Caco-2 (cell line): ENCODE results near the gene ATXN7. TPM values are rescaled to one million over a fixed set of nuclear protein-coding genes. Genes with fewer than 3 reads are reported as not detected.

ENCODE experiments used
- BruUV-seq: library from RNA; stranded (reverse); fragments of 400-500 nt; replicated peaks from 2 replicates; lab custom pipeline; 2021; lab: Mats Ljungman, UMichigan
- CTCF ChIA-PET: fragments of 300-600 bp; sonication (Branson Sonifier 250); formaldehyde crosslinking; loops from one replicate; lab custom pipeline; 2022; ENCODE audit warnings: antibody characterized with exemption; lab: Charles Lee
- POLR2A ChIA-PET: fragments of 300-600 bp; sonication (Branson Sonifier 250); formaldehyde crosslinking; loops from one replicate; lab custom pipeline; 2022; ENCODE audit warnings: antibody characterized with exemption; lab: Charles Lee
- DNase-seq, 2 experiments: peaks; one replicate each; pipeline versions ENCODE4 v3.0.0 to v3.0.0-alpha.2; 2020 to 2022
- H3K27me3 ChIP-seq: replicated peaks from 2 replicates; pipeline ENCODE4 v1.6.0; 2011; ENCODE audit warnings: low read length; ENCODE audit not compliant: control insufficient read depth, insufficient read depth
- H3K36me3 ChIP-seq: 2 replicates; pipeline ENCODE4 v1.5.1; 2011; ENCODE audit warnings: low read length; ENCODE audit not compliant: control insufficient read depth, insufficient read depth
- H3K4me1 ChIP-seq: fragments of 250-450 bp; sonication (Bioruptor Pico); 2 replicates; pipeline ENCODE4 v1.5.1; 2020; ENCODE audit warnings: mild to moderate bottlenecking
- H3K4me3 ChIP-seq: 2 replicates; pipeline ENCODE4 v1.5.1; 2011; ENCODE audit warnings: low read depth, mild to moderate bottlenecking, control low read depth, low read length
- H3K9me3 ChIP-seq: fragments of 250-450 bp; sonication (Bioruptor Pico); 2 replicates; pipeline ENCODE4 v1.5.1; 2020; ENCODE audit warnings: mild to moderate bottlenecking, moderate library complexity
- H3K27ac Mint-ChIP-seq: one replicate; pipeline ENCODE4 v1.8.0; 2022; ENCODE audit warnings: mixed read lengths; ENCODE audit not compliant: unreplicated experiment
- H3K27me3 Mint-ChIP-seq: one replicate; pipeline ENCODE4 v1.8.0; 2022; ENCODE audit warnings: mixed read lengths; ENCODE audit not compliant: insufficient read depth, unreplicated experiment
- H3K36me3 Mint-ChIP-seq: one replicate; pipeline ENCODE4 v1.8.0; 2022; ENCODE audit warnings: mild to moderate bottlenecking, mixed read lengths; ENCODE audit not compliant: insufficient read depth, unreplicated experiment
- H3K4me1 Mint-ChIP-seq: one replicate; pipeline ENCODE4 v1.8.0; 2022; ENCODE audit warnings: low read depth, mixed read lengths; ENCODE audit not compliant: unreplicated experiment
- H3K4me3 Mint-ChIP-seq: one replicate; pipeline ENCODE4 v1.8.0; 2022; ENCODE audit warnings: mild to moderate bottlenecking, moderate library complexity, mixed read lengths; ENCODE audit not compliant: unreplicated experiment
- H3K9me3 Mint-ChIP-seq: one replicate; pipeline ENCODE4 v1.8.0; 2022; ENCODE audit warnings: mixed read lengths; ENCODE audit not compliant: unreplicated experiment
- intact Hi-C: fragments of 100-400 bp; cut with micrococcal nuclease; formaldehyde crosslinking; loops from one replicate; pipeline ENCODE4 v1.10.0; 2022; ENCODE audit not compliant: unreplicated experiment
- total RNA-seq: library from RNA; stranded (reverse); gene quantifications from 2 replicates; pipeline ENCODE4 v1.2.3, GENCODE V29; 2022
- TF ChIP-seq, protein P1 (sequence below), 2 experiments: fragments of 200-600 bp in 1 of 2; IDR thresholded peaks; 1 replicate in 1 of 2; 2 replicates in 1 of 2; pipeline versions ENCODE4 v1.5.1 to v1.8.0; 2011 to 2022; ENCODE audit warnings: antibody characterized with exemption in 1 of 2, control low read depth in 1 of 2, inconsistent platforms in 1 of 2, low read depth in 1 of 2, low read length in 1 of 2, mild to moderate bottlenecking in 1 of 2, moderate library complexity in 1 of 2; ENCODE audit not compliant: insufficient read depth in 1 of 2, severe bottlenecking in 1 of 2, unreplicated experiment in 1 of 2

Gene ATXN7
- total RNA-seq, 1 experiment from 2014 or later = 22.5 TPM

DNA sequence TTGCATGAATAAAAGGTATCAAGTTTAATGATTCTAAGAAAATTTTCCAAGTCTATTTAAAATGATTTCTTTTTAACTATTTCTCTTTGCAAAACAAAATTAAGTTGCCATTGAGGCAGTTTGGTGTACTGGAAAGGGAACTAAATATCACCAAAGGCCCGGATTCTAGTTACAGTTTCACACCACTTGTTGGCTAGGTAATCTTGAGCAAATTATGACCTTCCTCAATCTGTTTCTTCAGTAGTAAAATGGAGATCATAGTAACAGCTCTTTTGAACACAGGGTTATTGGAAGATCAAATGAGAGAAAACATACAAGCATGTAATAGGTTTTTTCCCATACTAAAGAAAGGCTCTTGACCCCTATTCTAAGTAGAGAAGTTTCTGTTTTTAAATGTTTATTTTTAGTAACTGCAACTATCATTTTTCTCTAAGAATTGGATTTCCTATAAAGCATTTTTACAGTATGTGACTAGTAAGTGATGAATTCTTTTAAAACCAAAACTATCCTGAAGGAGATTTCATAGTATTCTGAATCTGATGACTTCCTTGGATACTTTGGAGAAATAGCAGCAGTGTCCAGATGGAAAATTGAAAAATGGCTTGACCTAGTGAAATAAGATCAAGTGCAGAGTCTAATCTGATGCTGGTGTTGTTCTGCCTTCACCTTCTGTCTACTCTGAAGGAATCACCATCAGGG lies 32.8 kb downstream of the ATXN7 start:
- no peak overlapping the region for H3K27ac Mint-ChIP-seq
- CTCF ChIA-PET = no interaction called here
- no peak for DNase-seq
- H3K4me3 Mint-ChIP-seq = no peak overlapping the region
- no peaks in the 10 kb centered on the region for H3K4me1 Mint-ChIP-seq
- Histone ChIP-seq H3K4me1 (no peaks in the 10 kb centered on the region), H3K4me3 (no peak overlapping the region), H3K27me3 (no peaks in the 10 kb centered on the region), H3K9me3 (no peaks in the 10 kb centered on the region), H3K36me3 (no peaks in the 10 kb centered on the region; the same call in 1 of the 2 replicates)
- POLR2A ChIA-PET = no interaction called here
- no TSS peak for BruUV-seq
- H3K9me3 Mint-ChIP-seq = no peaks in the 10 kb centered on the region
- intact Hi-C loops = no loop called here
- H3K27me3 Mint-ChIP-seq = no peaks in the 10 kb centered on the region
- TF ChIP-seq, protein P1, sequence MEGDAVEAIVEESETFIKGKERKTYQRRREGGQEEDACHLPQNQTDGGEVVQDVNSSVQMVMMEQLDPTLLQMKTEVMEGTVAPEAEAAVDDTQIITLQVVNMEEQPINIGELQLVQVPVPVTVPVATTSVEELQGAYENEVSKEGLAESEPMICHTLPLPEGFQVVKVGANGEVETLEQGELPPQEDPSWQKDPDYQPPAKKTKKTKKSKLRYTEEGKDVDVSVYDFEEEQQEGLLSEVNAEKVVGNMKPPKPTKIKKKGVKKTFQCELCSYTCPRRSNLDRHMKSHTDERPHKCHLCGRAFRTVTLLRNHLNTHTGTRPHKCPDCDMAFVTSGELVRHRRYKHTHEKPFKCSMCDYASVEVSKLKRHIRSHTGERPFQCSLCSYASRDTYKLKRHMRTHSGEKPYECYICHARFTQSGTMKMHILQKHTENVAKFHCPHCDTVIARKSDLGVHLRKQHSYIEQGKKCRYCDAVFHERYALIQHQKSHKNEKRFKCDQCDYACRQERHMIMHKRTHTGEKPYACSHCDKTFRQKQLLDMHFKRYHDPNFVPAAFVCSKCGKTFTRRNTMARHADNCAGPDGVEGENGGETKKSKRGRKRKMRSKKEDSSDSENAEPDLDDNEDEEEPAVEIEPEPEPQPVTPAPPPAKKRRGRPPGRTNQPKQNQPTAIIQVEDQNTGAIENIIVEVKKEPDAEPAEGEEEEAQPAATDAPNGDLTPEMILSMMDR (IDR thresholded peaks at IDR 0.05; ENCODE audit: insufficient read depth in 1 of 2, low read depth in 1 of 2, low read length in 1 of 2, severe bottlenecking in 1 of 2, unreplicated experiment in 1 of 2) = no peak
- H3K36me3 Mint-ChIP-seq = peaks cover 14% of the 10 kb centered on the region

DNA sequence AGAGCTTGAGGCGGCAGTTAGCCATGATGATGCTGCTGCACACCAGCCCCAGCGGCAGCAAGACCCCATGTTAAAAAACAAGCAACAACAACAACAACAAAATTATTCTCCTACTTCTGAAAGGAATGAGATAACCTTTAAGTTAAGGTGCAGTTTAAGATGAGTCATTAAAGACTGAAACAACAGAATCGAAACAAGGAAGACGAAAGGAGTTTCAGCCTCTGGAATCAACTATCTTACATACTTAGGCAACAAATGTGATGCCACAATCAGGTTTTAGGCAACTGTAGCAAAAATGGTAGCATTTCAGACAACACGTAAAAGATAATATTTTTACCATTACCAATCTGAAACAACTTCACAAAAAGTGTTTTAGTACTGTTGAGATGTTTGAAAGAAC lies 36.3 kb downstream of the ATXN7 start:
- POLR2A ChIA-PET = no interaction called here
- intact Hi-C loops = no loop called here
- Histone ChIP-seq H3K4me1 (no peaks in the 10 kb centered on the region), H3K9me3 (no peaks in the 10 kb centered on the region), H3K4me3 (no peak overlapping the region), H3K36me3 (no peaks in the 10 kb centered on the region; the same call in 1 of the 2 replicates), H3K27me3 (no peaks in the 10 kb centered on the region)
- no peaks in the 10 kb centered on the region for H3K27me3 Mint-ChIP-seq
- no peak for DNase-seq
- peaks cover 15% of the 10 kb centered on the region for H3K36me3 Mint-ChIP-seq
- no TSS peak for BruUV-seq
- TF ChIP-seq, protein P1 (IDR thresholded peaks at IDR 0.05; ENCODE audit: insufficient read depth in 1 of 2, low read depth in 1 of 2, low read length in 1 of 2, severe bottlenecking in 1 of 2, unreplicated experiment in 1 of 2) = no peak
- no peak overlapping the region for H3K4me3 Mint-ChIP-seq
- no peaks in the 10 kb centered on the region for H3K4me1 Mint-ChIP-seq
- CTCF ChIA-PET = no interaction called here
- no peaks in the 10 kb centered on the region for H3K9me3 Mint-ChIP-seq
- H3K27ac Mint-ChIP-seq = no peak overlapping the region

DNA sequence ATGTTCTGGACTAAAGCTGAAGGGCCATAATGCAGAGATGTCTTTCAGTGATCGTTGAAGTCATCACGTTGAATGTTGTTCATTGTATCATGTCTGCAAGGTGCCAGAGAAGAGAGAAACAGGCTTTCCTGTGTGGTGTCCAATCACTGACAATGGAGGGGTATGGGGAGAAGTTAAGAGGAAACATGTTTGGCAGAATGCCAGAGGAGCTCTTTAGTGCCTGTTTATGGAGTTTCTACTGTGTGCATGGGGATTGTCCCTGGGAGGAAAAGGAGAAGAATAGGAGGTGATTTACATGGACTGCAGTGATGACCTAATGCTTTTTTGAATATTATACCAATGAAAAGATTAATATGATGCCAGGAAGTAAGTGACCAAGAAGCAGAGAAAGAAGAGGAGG lies 36.8 kb downstream of the ATXN7 start:
- no peaks in the 10 kb centered on the region for H3K27me3 Mint-ChIP-seq
- no peaks in the 10 kb centered on the region for H3K9me3 Mint-ChIP-seq
- CTCF ChIA-PET = no interaction called here
- H3K4me3 ChIP-seq = no peak overlapping the region
- H3K27me3 ChIP-seq = no peaks in the 10 kb centered on the region
- intact Hi-C loops = no loop called here
- no peak for DNase-seq
- no peaks in the 10 kb centered on the region for H3K4me1 ChIP-seq
- H3K4me3 Mint-ChIP-seq = no peak overlapping the region
- POLR2A ChIA-PET = no interaction called here
- BruUV-seq = no TSS peak
- no peak overlapping the region for H3K27ac Mint-ChIP-seq
- TF ChIP-seq, protein P1 (IDR thresholded peaks at IDR 0.05; ENCODE audit: insufficient read depth in 1 of 2, low read depth in 1 of 2, low read length in 1 of 2, severe bottlenecking in 1 of 2, unreplicated experiment in 1 of 2) = no peak
- no peaks in the 10 kb centered on the region for H3K9me3 ChIP-seq
- peaks cover 15% of the 10 kb centered on the region for H3K36me3 Mint-ChIP-seq
- H3K36me3 ChIP-seq = no peaks in the 10 kb centered on the region; the same call in 1 of the 2 replicates
- no peaks in the 10 kb centered on the region for H3K4me1 Mint-ChIP-seq
